HCT116 (cell line): Measurements from ENCODE around the gene RUNX2. TPM values are rescaled to one million over a fixed set of nuclear protein-coding genes. Genes with fewer than 3 reads are reported as not detected.

ENCODE experiments used
- ATAC-seq: fragments of 200-7000 bp; cut with Tn5 transposase; 2 replicates; pipeline ENCODE4 v1.9.1; 2020; ENCODE audit warnings: mild to moderate bottlenecking, moderate library complexity
- BruUV-seq: library from RNA; stranded (reverse); fragments of 400-500 nt; replicated peaks from 2 replicates; lab custom pipeline; 2021; lab: Mats Ljungman, UMichigan
- CTCF ChIA-PET: fragments of 300-600 bp; sonication (Branson Sonifier 250); formaldehyde crosslinking; loops from one replicate; lab custom pipeline; 2021; ENCODE audit warnings: antibody characterized with exemption; lab: Charles Lee
- POLR2A ChIA-PET: fragments of 300-600, 350-600 bp; sonication (Branson Sonifier 250); formaldehyde crosslinking; loops from one replicate; lab custom pipeline; 2021; ENCODE audit warnings: antibody characterized with exemption; lab: Charles Lee
- RAD21 ChIA-PET, 2 experiments: fragments of 300-600 bp; sonication (Branson Sonifier 250); formaldehyde crosslinking; loops; one replicate each; lab custom pipeline; 2023; ENCODE audit warnings: low total read pairs in 2 of 2; ENCODE audit not compliant: uncharacterized antibody in 2 of 2, unreplicated experiment in 2 of 2, low non-redundant PET in 1 of 2; lab: Charles Lee
- DNase-seq: peaks from one replicate; pipeline ENCODE4 v3.0.0-alpha.2; 2010; ENCODE audit warnings: low read depth, low spot score
- H2AFZ ChIP-seq: fragments of 200-600 bp; shearing (Covaris generic), sonication (generic); 2 replicates; pipeline ENCODE4 v1.6.1; 2017; ENCODE audit warnings: low read depth, mixed run types, mixed read lengths, antibody characterized with exemption, low read length; ENCODE audit not compliant: poor library complexity, severe bottlenecking
- H3K27ac ChIP-seq: 2 replicates; pipeline ENCODE4 v1.5.1; 2012; ENCODE audit warnings: low read depth, low read length
- H3K27me3 ChIP-seq: fragments of 200-600 bp; sonication (generic); 2 replicates; pipeline ENCODE4 v1.6.1; 2016; ENCODE audit warnings: mixed run types, low read length, mixed read lengths; ENCODE audit not compliant: insufficient read depth
- H3K36me3 ChIP-seq, 2 experiments: fragments of 200-500 bp in 1 of 2; fragments of 200-600 bp in 1 of 2; sonication (Bioruptor generic) in 1 of 2; sonication (generic) in 1 of 2; 2 replicates each; pipeline versions ENCODE4 v1.5.1 to v1.6.1; 2014 to 2016; ENCODE audit warnings: low read length in 2 of 2, inconsistent platforms in 1 of 2, mixed read lengths in 1 of 2, mixed run types in 1 of 2; ENCODE audit not compliant: insufficient read depth in 2 of 2, control insufficient read depth in 1 of 2
- H3K4me1 ChIP-seq, 2 experiments: fragments of 200-600 bp in 1 of 2; sonication (generic) in 1 of 2; 2 replicates each; pipeline versions ENCODE4 v1.5.1 to v1.6.1; 2012 to 2017; ENCODE audit warnings: low read length in 2 of 2, inconsistent platforms in 1 of 2, mild to moderate bottlenecking in 1 of 2, mixed read lengths in 1 of 2, mixed run types in 1 of 2, moderate library complexity in 1 of 2; ENCODE audit not compliant: insufficient read depth in 2 of 2, control insufficient read depth in 1 of 2
- H3K4me2 ChIP-seq: fragments of 200-600 bp; sonication (generic); 2 replicates; pipeline ENCODE4 v1.6.1; 2017; ENCODE audit warnings: mixed run types, low read length, mixed read lengths
- H3K4me3 ChIP-seq, 2 experiments: fragments of 200-600 bp in 1 of 2; sonication (generic) in 1 of 2; replicated peaks in 1 of 2; 2 replicates each; pipeline ENCODE4 v1.5.1; 2011 to 2016; ENCODE audit warnings: low read length in 2 of 2, control low read depth in 1 of 2, low read depth in 1 of 2, mild to moderate bottlenecking in 1 of 2, mixed read lengths in 1 of 2, mixed run types in 1 of 2
- H3K79me2 ChIP-seq: fragments of 200-600 bp; sonication (generic); 2 replicates; pipeline ENCODE4 v1.6.1; 2017; ENCODE audit warnings: mild to moderate bottlenecking, mixed run types, low read length, moderate library complexity, mixed read lengths; ENCODE audit not compliant: insufficient read depth
- H3K9ac ChIP-seq: fragments of 200-600 bp; sonication (generic); 2 replicates; pipeline ENCODE4 v1.6.1; 2016; ENCODE audit warnings: low read length, mixed read lengths
- H3K9me2 ChIP-seq: fragments of 200-600 bp; sonication (generic), shearing (Covaris generic); 2 replicates; pipeline ENCODE4 v1.6.1; 2017; ENCODE audit warnings: mixed run types, mild to moderate bottlenecking, moderate library complexity; ENCODE audit not compliant: insufficient read depth
- H3K9me3 ChIP-seq, 2 experiments: fragments of 200-500 bp in 1 of 2; fragments of 200-600 bp in 1 of 2; sonication (Bioruptor generic) in 1 of 2; sonication (generic) in 1 of 2; 2 replicates each; pipeline ENCODE4 v1.6.1; 2014 to 2017; ENCODE audit warnings: low read length in 2 of 2, mixed read lengths in 2 of 2, inconsistent platforms in 1 of 2, low read depth in 1 of 2, mild to moderate bottlenecking in 1 of 2, mixed run types in 1 of 2, moderate library complexity in 1 of 2; ENCODE audit not compliant: control insufficient read depth in 1 of 2, insufficient read depth in 1 of 2
- H4K20me1 ChIP-seq: fragments of 200-600 bp; sonication (generic), shearing (Covaris generic); 2 replicates; pipeline ENCODE4 v1.6.1; 2017; ENCODE audit warnings: mixed run types, mild to moderate bottlenecking, moderate library complexity; ENCODE audit not compliant: insufficient read depth
- EGR1 ChIP-seq: IDR thresholded peaks from 2 replicates; pipeline ENCODE4 v1.6.1; 2012; ENCODE audit warnings: low read depth
- EZH2 ChIP-seq: fragments of 200-600 bp; sonication (generic); IDR thresholded peaks from 2 replicates; pipeline ENCODE4 v1.6.1; 2017; ENCODE audit warnings: antibody characterized with exemption, mixed run types
- EZH2phosphoT487 ChIP-seq: fragments of 200-600 bp; IDR thresholded peaks from 2 replicates; pipeline ENCODE4 v1.6.1; 2018; ENCODE audit warnings: antibody characterized with exemption, borderline replicate concordance
- JUND ChIP-seq: IDR thresholded peaks from 2 replicates; pipeline ENCODE4 v1.6.1; 2012
- MAX ChIP-seq: IDR thresholded peaks from 2 replicates; pipeline ENCODE4 v1.6.1; 2012
- RAD21 ChIP-seq: IDR thresholded peaks from 2 replicates; pipeline ENCODE4 v1.6.1; 2012; ENCODE audit warnings: low read depth, mild to moderate bottlenecking
- REST ChIP-seq: IDR thresholded peaks from 2 replicates; pipeline ENCODE4 v1.6.1; 2012; ENCODE audit warnings: low read depth
- SIN3A ChIP-seq: IDR thresholded peaks from 2 replicates; pipeline ENCODE4 v1.6.1; 2012; ENCODE audit warnings: low read depth
- SP1 ChIP-seq: IDR thresholded peaks from 2 replicates; pipeline ENCODE4 v1.6.1; 2012; ENCODE audit warnings: low read depth
- YY1 ChIP-seq: IDR thresholded peaks from 2 replicates; pipeline ENCODE4 v1.6.1; 2011; ENCODE audit warnings: low read length, low read depth, moderate library complexity, mild to moderate bottlenecking; ENCODE audit not compliant: insufficient replicate concordance; ENCODE audit errors: extremely low read depth
- ZFX ChIP-seq: fragments of 450-650 bp; IDR thresholded peaks from 2 replicates; pipeline ENCODE4 v1.6.1; 2017
- intact Hi-C: fragments of 100-400 bp; cut with micrococcal nuclease; formaldehyde crosslinking; loops from 2 replicates; pipeline ENCODE4 v1.10.0; 2022
- total RNA-seq: library from RNA; stranded (reverse); gene quantifications from one replicate; pipeline ENCODE4 v1.2.1, GENCODE V29; 2021; ENCODE audit not compliant: unreplicated experiment
- TF ChIP-seq, protein P1 (sequence below), 3 experiments: fragments of 200-600 bp in 1 of 3; sonication (generic) in 1 of 3; IDR thresholded peaks in 2 of 3; conservative IDR thresholded peaks in 1 of 3; 2 replicates each; pipeline ENCODE4 v1.5.1; 2012 to 2017; ENCODE audit warnings: low read depth in 2 of 3, low read length in 2 of 3, antibody characterized with exemption in 1 of 3, borderline replicate concordance in 1 of 3, control low read depth in 1 of 3, mild to moderate bottlenecking in 1 of 3, mixed read lengths in 1 of 3, mixed run types in 1 of 3, moderate library complexity in 1 of 3; ENCODE audit not compliant: insufficient read depth in 1 of 3
- TF ChIP-seq, protein P2 (sequence below): IDR thresholded peaks from 2 replicates; pipeline ENCODE4 v1.6.1; 2012

Gene RUNX2
- total RNA-seq, 1 experiment from 2014 or later: 1.1 TPM

GRCh38 chr6:45533386-45533785, 205.3 kb downstream of the RUNX2 start (continued):
- TF ChIP-seq YY1: no peak
- TF ChIP-seq EZH2: no peak
- TF ChIP-seq, protein P1, sequence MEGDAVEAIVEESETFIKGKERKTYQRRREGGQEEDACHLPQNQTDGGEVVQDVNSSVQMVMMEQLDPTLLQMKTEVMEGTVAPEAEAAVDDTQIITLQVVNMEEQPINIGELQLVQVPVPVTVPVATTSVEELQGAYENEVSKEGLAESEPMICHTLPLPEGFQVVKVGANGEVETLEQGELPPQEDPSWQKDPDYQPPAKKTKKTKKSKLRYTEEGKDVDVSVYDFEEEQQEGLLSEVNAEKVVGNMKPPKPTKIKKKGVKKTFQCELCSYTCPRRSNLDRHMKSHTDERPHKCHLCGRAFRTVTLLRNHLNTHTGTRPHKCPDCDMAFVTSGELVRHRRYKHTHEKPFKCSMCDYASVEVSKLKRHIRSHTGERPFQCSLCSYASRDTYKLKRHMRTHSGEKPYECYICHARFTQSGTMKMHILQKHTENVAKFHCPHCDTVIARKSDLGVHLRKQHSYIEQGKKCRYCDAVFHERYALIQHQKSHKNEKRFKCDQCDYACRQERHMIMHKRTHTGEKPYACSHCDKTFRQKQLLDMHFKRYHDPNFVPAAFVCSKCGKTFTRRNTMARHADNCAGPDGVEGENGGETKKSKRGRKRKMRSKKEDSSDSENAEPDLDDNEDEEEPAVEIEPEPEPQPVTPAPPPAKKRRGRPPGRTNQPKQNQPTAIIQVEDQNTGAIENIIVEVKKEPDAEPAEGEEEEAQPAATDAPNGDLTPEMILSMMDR (IDR thresholded peaks at IDR 0.05 in 2 of 3, conservative IDR thresholded peaks at IDR 0.05 in 1 of 3; ENCODE audit: borderline replicate concordance in 1 of 3, insufficient read depth in 1 of 3, low read depth in 2 of 3, low read length in 2 of 3): no peak

- Histone ChIP-seq H4K20me1 (no peaks in the 10 kb centered on the region), H2AFZ (no peak overlapping the region), H3K36me3 (no peaks in the 10 kb centered on the region), H3K27me3 (no peaks in the 10 kb centered on the region), H3K9me3 (no peaks in the 10 kb centered on the region), H3K4me3 (no peak overlapping the region), H3K4me1 (no peaks in the 10 kb centered on the region), H3K4me2 (no peak overlapping the region), H3K27ac (no peak overlapping the region), H3K9ac (no peak overlapping the region), H3K9me2 (no peaks in the 10 kb centered on the region), H3K79me2 (no peaks in the 10 kb centered on the region)
- BruUV-seq: no TSS peak
- POLR2A ChIA-PET: no interaction called here
- TF ChIP-seq MAX: no peak
- no peak for TF ChIP-seq JUND
- TF ChIP-seq EGR1: no peak
- TF ChIP-seq ZFX: no peak
- TF ChIP-seq SIN3A: no peak
- TF ChIP-seq SP1: no peak
- no peak for TF ChIP-seq EZH2phosphoT487
- TF ChIP-seq YY1: no peak
- TF ChIP-seq EZH2: no peak
- TF ChIP-seq, protein P2, sequence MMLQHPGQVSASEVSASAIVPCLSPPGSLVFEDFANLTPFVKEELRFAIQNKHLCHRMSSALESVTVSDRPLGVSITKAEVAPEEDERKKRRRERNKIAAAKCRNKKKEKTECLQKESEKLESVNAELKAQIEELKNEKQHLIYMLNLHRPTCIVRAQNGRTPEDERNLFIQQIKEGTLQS: no peak
- TF ChIP-seq REST: no peak
- TF ChIP-seq RAD21: no peak
- CTCF ChIA-PET: no interaction called here
- ATAC-seq (no peak), DNase-seq (no peak)
- intact Hi-C loops: no loop called here
- RAD21 ChIA-PET: no interaction called here
Observed at GRCh38 chr6:45535933-45536332, 207.8 kb downstream of the RUNX2 start.
